GM12891 (cell line): ENCODE data around the gene DTNBP1.
A peak's percentile ranks its signal among the peaks of the same experiment; 100 is the strongest.

Source experiments
- DNase-seq: peaks from one replicate; pipeline ENCODE4 v3.0.0; 2011; ENCODE audit warnings: low spot score; ENCODE audit not compliant: insufficient read length
- FAIRE-seq: peaks from 2 replicates; lab custom pipeline; 2011; peaks lifted over from hg19 to GRCh38; lab: Jason Lieb, UNC
- PAX5 ChIP-seq: IDR thresholded peaks from 2 replicates; pipeline ENCODE4 v1.6.1; 2011; ENCODE audit warnings: low read length, moderate library complexity, mild to moderate bottlenecking; ENCODE audit not compliant: insufficient read depth, severe bottlenecking
- POLR2A ChIP-seq: IDR thresholded peaks from 2 replicates; pipeline ENCODE4 v1.6.1; 2011; ENCODE audit warnings: low read depth, low read length, control low read depth
- POLR2AphosphoS5 ChIP-seq: IDR thresholded peaks from 2 replicates; pipeline ENCODE4 v1.6.1; 2011; ENCODE audit warnings: low read depth, low read length, control low read depth
- POU2F2 ChIP-seq: IDR thresholded peaks from 2 replicates; pipeline ENCODE4 v1.6.1; 2011; ENCODE audit warnings: low read depth, mild to moderate bottlenecking, control low read depth, low read length, moderate library complexity
- SPI1 ChIP-seq: IDR thresholded peaks from 2 replicates; pipeline ENCODE4 v1.6.1; 2011; ENCODE audit warnings: low read depth, low read length, control low read depth
- TAF1 ChIP-seq: IDR thresholded peaks from 2 replicates; pipeline ENCODE4 v1.6.1; 2011; ENCODE audit warnings: low read depth, low read length, control low read depth

The DTNBP1 gene

GRCh38 chr6:15495375-15495901 is 167.4 kb downstream of the DTNBP1 start:
- no peak for FAIRE-seq
- DNase-seq, result no peak
- TF ChIP-seq PAX5 (no peak), TAF1 (no peak), SPI1 (no peak), POLR2A (no peak), POLR2AphosphoS5 (no peak), POU2F2 (no peak)

DNA sequence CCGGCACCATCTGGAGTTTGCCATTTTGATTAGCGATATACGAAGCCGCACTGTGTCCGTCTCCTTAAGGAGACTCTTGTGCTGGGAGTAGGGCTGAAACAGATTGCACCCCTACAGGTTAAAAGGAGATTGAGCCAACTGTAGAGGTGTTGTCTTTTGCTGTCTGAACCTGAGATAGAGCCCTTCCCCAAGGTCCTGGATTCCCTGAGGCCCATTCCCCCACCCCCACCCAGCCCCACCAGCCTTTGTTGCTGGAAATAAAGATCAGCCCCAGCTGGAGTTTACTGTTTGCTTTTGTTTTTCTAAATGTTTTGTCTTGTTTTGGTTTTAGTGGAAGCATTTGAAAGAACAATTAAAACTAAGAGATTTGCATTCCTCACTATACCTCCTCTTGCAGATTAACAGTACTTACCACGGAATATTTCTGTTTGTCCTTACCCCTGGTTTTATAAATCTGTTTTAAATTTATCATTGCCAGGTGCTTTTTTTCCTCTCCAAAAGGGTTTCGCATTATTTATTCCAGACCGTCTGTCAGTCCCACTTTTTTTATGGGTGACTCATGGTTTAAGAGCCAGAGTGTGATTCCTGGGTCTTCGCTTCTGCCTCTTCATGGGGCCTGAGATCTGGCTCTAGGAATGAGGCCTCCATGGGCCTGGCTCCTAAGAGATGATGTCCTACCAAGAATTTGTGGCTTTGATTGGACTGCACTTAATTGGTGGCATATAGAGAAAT is 169.2 kb downstream of the DTNBP1 start:
- FAIRE-seq (no peak), DNase-seq (no peak)
- no peak for TF ChIP-seq POLR2AphosphoS5
- no peak for TF ChIP-seq PAX5
- no peak for TF ChIP-seq TAF1
- no peak for TF ChIP-seq POU2F2
- TF ChIP-seq SPI1, result no peak
- TF ChIP-seq POLR2A, result no peak

DNA sequence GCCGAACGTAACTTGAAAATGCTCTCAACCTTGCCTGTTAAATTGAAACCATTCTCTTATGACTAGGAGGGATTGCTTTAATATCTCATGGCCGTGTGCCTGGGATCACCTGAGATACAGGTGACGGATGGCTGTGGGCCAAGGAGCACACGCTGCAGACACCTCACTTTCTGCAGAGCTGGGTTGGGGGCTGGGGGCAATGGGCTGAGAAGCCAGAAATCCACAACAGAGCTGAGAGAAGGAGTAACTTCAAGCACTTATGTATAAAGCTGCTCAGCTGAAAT is 170.9 kb downstream of the DTNBP1 start:
- DNase-seq (no peak), FAIRE-seq (no peak)
- TF ChIP-seq SPI1 (no peak), PAX5 (no peak), POLR2A (no peak), POLR2AphosphoS5 (no peak; the same call in 1 of the 2 replicates), POU2F2 (no peak), TAF1 (no peak)

DNA sequence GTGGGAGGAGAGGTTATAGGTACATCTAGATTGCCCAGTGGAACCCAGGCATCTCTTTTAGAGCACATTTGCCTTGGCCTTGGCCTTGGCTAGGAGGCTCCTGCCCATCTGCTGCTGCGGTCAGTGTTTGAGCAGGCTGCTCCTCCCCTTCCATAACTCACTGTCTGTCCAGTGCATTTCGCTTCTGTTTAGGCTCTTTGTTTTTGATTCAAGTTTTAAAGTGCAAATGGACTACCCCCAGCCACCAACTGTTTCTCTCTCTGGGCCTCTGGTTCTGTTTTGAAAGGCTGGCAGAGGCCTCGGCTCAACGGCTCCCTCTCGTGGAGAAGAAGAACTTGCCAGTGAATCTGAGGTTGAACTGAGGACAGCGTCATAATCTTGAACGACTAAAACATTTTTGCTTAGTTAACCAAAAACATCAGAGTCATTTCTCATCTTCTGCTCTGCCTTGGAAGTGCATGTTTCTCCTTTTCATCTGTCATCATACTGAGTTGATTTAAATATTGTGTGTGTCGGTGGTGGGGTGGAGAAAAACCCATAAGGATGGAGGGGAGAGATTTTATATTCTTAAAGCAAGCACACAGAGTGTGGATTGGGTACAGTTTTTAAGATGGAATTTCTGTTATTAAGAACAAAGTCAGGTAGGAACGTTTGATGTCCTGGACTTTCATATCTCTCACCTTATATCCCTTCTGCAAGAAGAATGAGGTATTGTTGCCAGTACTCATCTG is 171.4 kb downstream of the DTNBP1 start:
- peak; percentile 60 for DNase-seq
- peak; percentile 79 for FAIRE-seq
- TF ChIP-seq POU2F2 (no peak), SPI1 (no peak), POLR2A (no peak), PAX5 (no peak), POLR2AphosphoS5 (no peak; the same call in 1 of the 2 replicates), TAF1 (no peak)

- no peak for DNase-seq
- no peak for FAIRE-seq
Measured at GRCh38 chr6:15490242-15491100, 172.4 kb downstream of the DTNBP1 start.

GRCh38 chr6:15489261-15489962 is 173.4 kb downstream of the DTNBP1 start:
- FAIRE-seq (no peak), DNase-seq (no peak)
- TF ChIP-seq SPI1, result no peak
- no peak for TF ChIP-seq POLR2A

More at GRCh38 chr6:15490242-15491100, 172.4 kb downstream of the DTNBP1 start:
- TF ChIP-seq POLR2AphosphoS5, result no peak
- TF ChIP-seq PAX5, result no peak
- TF ChIP-seq SPI1, result no peak
- TF ChIP-seq POU2F2, result no peak
- no peak for TF ChIP-seq TAF1
- TF ChIP-seq POLR2A, result no peak

DNA sequence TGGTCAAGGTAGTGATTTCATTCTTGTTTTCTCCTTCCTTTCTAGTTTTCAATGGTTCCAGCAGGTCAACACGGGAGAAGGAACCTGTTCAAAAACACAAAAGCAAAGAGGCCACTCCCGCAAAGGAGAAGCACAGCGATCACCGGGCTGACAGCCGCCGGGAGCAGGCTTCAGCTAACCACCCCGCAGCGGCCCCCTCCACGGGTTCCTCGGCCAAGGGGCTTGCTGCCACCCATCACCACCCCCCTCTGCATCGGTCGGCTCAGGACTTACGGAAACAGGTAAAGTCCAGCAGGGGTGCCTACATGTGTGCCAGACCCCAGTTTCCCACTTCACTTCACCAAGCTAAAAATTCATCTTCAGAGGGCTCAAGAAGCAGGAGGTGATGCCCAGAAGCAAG is 175.6 kb downstream of the DTNBP1 start:
- DNase-seq (no peak), FAIRE-seq (no peak)
- no peak for TF ChIP-seq TAF1
- TF ChIP-seq POLR2AphosphoS5, result no peak
- no peak for TF ChIP-seq POLR2A
- TF ChIP-seq PAX5, result no peak
- TF ChIP-seq SPI1, result no peak
- no peak for TF ChIP-seq POU2F2

GRCh38 chr6:15485936-15486335 is 176.9 kb downstream of the DTNBP1 start:
- DNase-seq (no peak), FAIRE-seq (no peak)
- TF ChIP-seq POLR2A (no peak), TAF1 (no peak), SPI1 (no peak), POU2F2 (no peak), POLR2AphosphoS5 (no peak), PAX5 (no peak)
